Keratinocyte (primary cell): Measurements from ENCODE around the gene LAMA4. TPM values are rescaled to one million over a fixed set of nuclear protein-coding genes. Genes with fewer than 3 reads are reported as not detected.

Source experiments
- DNase-seq: peaks from one replicate; pipeline ENCODE4 v3.0.0-alpha.2; 2011; ENCODE audit warnings: low read depth, missing footprints, low spot score
- FAIRE-seq: peaks from 2 replicates; lab custom pipeline; 2011; peaks lifted over from hg19 to GRCh38; lab: Jason Lieb, UNC
- H2AFZ ChIP-seq: 2 replicates; pipeline ENCODE4 v1.6.0; 2012; ENCODE audit warnings: low read length, control low read depth, inconsistent platforms; ENCODE audit not compliant: control insufficient read depth
- H3K27ac ChIP-seq: 2 replicates; pipeline ENCODE4 v1.5.1; 2011; ENCODE audit warnings: low read length; ENCODE audit not compliant: control insufficient read depth, insufficient read depth
- H3K27me3 ChIP-seq: 3 replicates; pipeline ENCODE4 v1.6.0; 2011; ENCODE audit warnings: low read length; ENCODE audit not compliant: control insufficient read depth, insufficient read depth; ENCODE audit errors: extremely low read depth
- H3K36me3 ChIP-seq, 2 experiments: 2 replicates in 1 of 2; 3 replicates in 1 of 2; pipeline ENCODE4 v1.5.1; 2011; ENCODE audit warnings: low read length in 2 of 2, mild to moderate bottlenecking in 1 of 2; ENCODE audit not compliant: control insufficient read depth in 2 of 2, insufficient read depth in 2 of 2; ENCODE audit errors: extremely low read depth in 1 of 2
- H3K4me1 ChIP-seq: 3 replicates; pipeline ENCODE4 v1.5.1; 2011; ENCODE audit warnings: low read length; ENCODE audit not compliant: control insufficient read depth, insufficient read depth; ENCODE audit errors: extremely low read depth
- H3K4me2 ChIP-seq: 3 replicates; pipeline ENCODE4 v1.6.0; 2011; ENCODE audit warnings: low read depth, low read length; ENCODE audit not compliant: control insufficient read depth, insufficient read depth; ENCODE audit errors: extremely low read depth
- H3K4me3 ChIP-seq, 3 experiments: fragments of 200-600 bp in 1 of 3; sonication (generic) in 1 of 3; 2 replicates in 2 of 3; 3 replicates in 1 of 3; pipeline ENCODE4 v1.5.1; 2011 to 2016; ENCODE audit warnings: low read length in 3 of 3, mild to moderate bottlenecking in 3 of 3, control low read depth in 2 of 3, inconsistent platforms in 1 of 3, low read depth in 1 of 3, mixed read lengths in 1 of 3, mixed run types in 1 of 3, moderate library complexity in 1 of 3; ENCODE audit not compliant: control insufficient read depth in 2 of 3, insufficient read depth in 2 of 3; ENCODE audit errors: extremely low read depth in 1 of 3
- H3K79me2 ChIP-seq: 2 replicates; pipeline ENCODE4 v1.6.0; 2012; ENCODE audit warnings: low read length; ENCODE audit not compliant: control insufficient read depth, insufficient read depth
- H3K9ac ChIP-seq: 3 replicates; pipeline ENCODE4 v1.6.0; 2011; ENCODE audit warnings: low read length; ENCODE audit not compliant: control insufficient read depth, insufficient read depth; ENCODE audit errors: extremely low read depth
- H3K9me1 ChIP-seq: 3 replicates; pipeline ENCODE4 v1.6.0; 2011; ENCODE audit warnings: low read length; ENCODE audit not compliant: control insufficient read depth, insufficient read depth; ENCODE audit errors: extremely low read depth
- H3K9me3 ChIP-seq: 2 replicates; pipeline ENCODE4 v1.5.1; 2012; ENCODE audit warnings: low read depth, low read length; ENCODE audit not compliant: control insufficient read depth
- H4K20me1 ChIP-seq: 3 replicates; pipeline ENCODE4 v1.6.0; 2011; ENCODE audit warnings: low read length; ENCODE audit not compliant: control insufficient read depth, insufficient read depth; ENCODE audit errors: extremely low read depth
- CTCF ChIP-seq, 3 experiments: IDR thresholded peaks in 1 of 3; conservative IDR thresholded peaks in 1 of 3; optimal IDR thresholded peaks in 1 of 3; 2 replicates in 2 of 3; 3 replicates in 1 of 3; pipeline versions ENCODE3 to v1.5.1; 2011; ENCODE audit warnings: low read length in 3 of 3, mild to moderate bottlenecking in 3 of 3, moderate library complexity in 2 of 3, control low read depth in 1 of 3, inconsistent platforms in 1 of 3; ENCODE audit not compliant: insufficient read depth in 2 of 3; ENCODE audit errors: extremely low read depth in 1 of 3
- EZH2 ChIP-seq: IDR thresholded peaks from one replicate; pipeline ENCODE4 v1.6.1; 2012; ENCODE audit warnings: inconsistent platforms, mild to moderate bottlenecking, low read length, moderate library complexity
- dilution Hi-C: fragments of 300-500 bp; cut with MboI; formaldehyde crosslinking; loops from one replicate; pipeline ENCODE4 v1.7.0; 2020; ENCODE audit warnings: low sequenced_read_pairs; ENCODE audit not compliant: extremely low pct_ligation_motif_present
- polyA plus RNA-seq, 5 experiments: library from polyadenylated mRNA; depleted of rRNA in 3 of 5; stranded (reverse) in 3 of 5; stranded (forward) in 1 of 5; unstranded in 1 of 5; fragments of >200 nt; gene quantifications; 1 replicate in 1 of 5; 2 replicates in 3 of 5; 3 replicates in 1 of 5; pipeline versions ENCODE4 v1.2.1 to v1.2.3, GENCODE V29; 2011 to 2012; ENCODE audit warnings: missing spikeins in 2 of 5, low read depth in 1 of 5, low replicate concordance in 1 of 5

LAMA4 gene
- polyA plus RNA-seq, 1 donor (not counting 4 experiments of a cell fraction or from before 2014, with no cell fraction given): 0.12 TPM

DNA sequence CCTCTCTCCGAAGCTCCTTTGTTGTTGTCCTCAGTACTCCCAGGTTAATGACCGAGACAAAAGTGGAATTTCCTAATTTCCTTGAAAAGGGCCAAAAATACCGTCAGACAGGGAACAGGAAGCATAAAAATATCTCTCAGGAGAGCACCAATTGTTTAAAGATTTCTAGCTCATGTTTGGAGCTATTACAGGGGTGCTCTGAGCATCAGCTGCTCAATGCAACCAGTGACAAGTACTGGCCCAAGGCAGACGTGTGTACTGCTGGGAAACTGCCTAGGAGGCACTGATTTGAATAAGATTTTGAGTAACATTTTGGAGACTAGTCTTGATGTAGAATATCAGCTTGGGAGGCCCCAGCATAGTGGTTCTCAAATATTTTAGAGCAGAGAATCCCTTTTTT is 17.3 kb downstream of the LAMA4 start:
- Histone ChIP-seq H3K4me2 (no peak overlapping the region), H3K4me3 (no peak overlapping the region), H3K4me1 (no peaks in the 10 kb centered on the region), H3K36me3 (no peaks in the 10 kb centered on the region), H2AFZ (no peak overlapping the region), H3K9me1 (no peaks in the 10 kb centered on the region), H3K27ac (no peak overlapping the region), H3K9ac (no peak overlapping the region), H4K20me1 (no peaks in the 10 kb centered on the region), H3K27me3 (no peaks in the 10 kb centered on the region), H3K79me2 (no peaks in the 10 kb centered on the region), H3K9me3 (no peaks in the 10 kb centered on the region)
- TF ChIP-seq EZH2 (no peak), CTCF (optimal IDR thresholded peaks at IDR 0.05 in 1 of 3, IDR thresholded peaks at IDR 0.05 in 1 of 3, conservative IDR thresholded peaks at IDR 0.05 in 1 of 3; ENCODE audit: extremely low read depth in 1 of 3, insufficient read depth in 2 of 3, low read length in 3 of 3) (no peak)
- dilution Hi-C loops: no loop called here
- DNase-seq: no peak
- FAIRE-seq: no peak

GRCh38 chr6:112235956-112236355 is 18.4 kb downstream of the LAMA4 start:
- TF ChIP-seq CTCF (optimal IDR thresholded peaks at IDR 0.05 in 1 of 3, IDR thresholded peaks at IDR 0.05 in 1 of 3, conservative IDR thresholded peaks at IDR 0.05 in 1 of 3; ENCODE audit: extremely low read depth in 1 of 3, insufficient read depth in 2 of 3, low read length in 3 of 3) (no peak), EZH2 (no peak)
- H3K27me3 ChIP-seq: no peaks in the 10 kb centered on the region
- DNase-seq: no peak
- no peaks in the 10 kb centered on the region for H3K9me1 ChIP-seq
- H3K27ac ChIP-seq: no peak overlapping the region
- H3K9ac ChIP-seq: no peak overlapping the region
- dilution Hi-C loops: no loop called here
- H3K36me3 ChIP-seq: no peaks in the 10 kb centered on the region
- FAIRE-seq: peak; percentile 32
- no peaks in the 10 kb centered on the region for H4K20me1 ChIP-seq
- no peaks in the 10 kb centered on the region for H3K79me2 ChIP-seq
- H3K9me3 ChIP-seq: no peaks in the 10 kb centered on the region
- no peak overlapping the region for H3K4me3 ChIP-seq
- no peak overlapping the region for H2AFZ ChIP-seq
- peaks cover 4% of the 10 kb centered on the region for H3K4me1 ChIP-seq
- no peak overlapping the region for H3K4me2 ChIP-seq
